HuH-7.5 (cell line): Measurements from ENCODE around the gene CHRM3.
"Not testable (repeated sequence)": the region's sequence is repeated elsewhere in the genome, so short reads cannot be mapped to it uniquely, and the experiment has no call there.

Experiments used
- DNase-seq: peaks from one replicate; pipeline ENCODE4 v3.0.0; 2011; ENCODE audit warnings: low spot score

Gene CHRM3

GRCh38 chr1:239386453-239387303, at the start of gene CHRM3:
Gene CHRM3, plus strand, starts transcription at chr1:239386568. Its CDS starts 520,884 bp downstream, at chr1:239907452.
- DNase-seq = peak; percentile 58

- DNase-seq = no peak
These were observed 48.5 kb upstream of the CHRM3 start for GRCh38 chr1:239337799-239338430.

- DNase-seq = no peak
These were observed 38.6 kb upstream of the CHRM3 start for GRCh38 chr1:239347776-239348175.

- no peak for DNase-seq
These were observed 37.6 kb upstream of the CHRM3 start for GRCh38 chr1:239348635-239349353.

GRCh38 chr1:239349699-239350098, 36.7 kb upstream of the CHRM3 start:
- no peak for DNase-seq

- no peak for DNase-seq
These were observed 32.8 kb upstream of the CHRM3 start for GRCh38 chr1:239353536-239353935.

GRCh38 chr1:239354231-239354630, 32.1 kb upstream of the CHRM3 start:
- no peak for DNase-seq

- no peak for DNase-seq
These were observed 28.5 kb upstream of the CHRM3 start for GRCh38 chr1:239357867-239358266.

- no peak for DNase-seq
These were observed 25.0 kb upstream of the CHRM3 start for GRCh38 chr1:239361403-239361802.

GRCh38 chr1:239363930-239364329, 22.4 kb upstream of the CHRM3 start:
- no peak for DNase-seq

- no peak for DNase-seq
These were observed 19.1 kb upstream of the CHRM3 start for GRCh38 chr1:239367196-239367810.

- DNase-seq = no peak
These were observed 17.8 kb upstream of the CHRM3 start for GRCh38 chr1:239368436-239369109.

GRCh38 chr1:239370869-239371268, 15.5 kb upstream of the CHRM3 start:
- not testable (repeated sequence) for DNase-seq

- no peak for DNase-seq
These were observed 3.7 kb upstream of the CHRM3 start for GRCh38 chr1:239382666-239383065.

- no peak for DNase-seq
These were observed 2.7 kb upstream of the CHRM3 start for GRCh38 chr1:239383714-239384113.

GRCh38 chr1:239387304-239388158, 1.2 kb downstream of the CHRM3 start:
- DNase-seq = peak; percentile 40

- no peak for DNase-seq
These were observed 1.8 kb downstream of the CHRM3 start for GRCh38 chr1:239388159-239388485.

GRCh38 chr1:239388578-239388977, 2.2 kb downstream of the CHRM3 start:
- DNase-seq = no peak

- no peak for DNase-seq
These were observed 3.3 kb downstream of the CHRM3 start for GRCh38 chr1:239389703-239390102.

GRCh38 chr1:239392271-239392670, 5.9 kb downstream of the CHRM3 start:
- DNase-seq = no peak

- no peak for DNase-seq
These were observed 7.7 kb downstream of the CHRM3 start for GRCh38 chr1:239394107-239394506.
